ENCODE results near the gene MKKS.

The MKKS gene

GRCh38 chr20:10433623-10434466 lies at the start of gene MKKS:
TSS of gene MKKS (minus strand) at chr20:10434222. CDS start at chr20:10413514, 20,708 bp downstream.
- peak; percentile 82 for DNase-seq

- DNase-seq = no peak
Observed at GRCh38 chr20:10483691-10484090, 49.7 kb upstream of the MKKS start.

GRCh38 chr20:10481676-10482075 lies 47.7 kb upstream of the MKKS start:
- DNase-seq = no peak

GRCh38 chr20:10478930-10479329 lies 44.9 kb upstream of the MKKS start:
- no peak for DNase-seq

- no peak for DNase-seq
Observed at GRCh38 chr20:10478205-10478604, 44.2 kb upstream of the MKKS start.

GRCh38 chr20:10476319-10476724 lies 42.3 kb upstream of the MKKS start:
- no peak for DNase-seq

GRCh38 chr20:10475225-10475624 lies 41.2 kb upstream of the MKKS start:
- DNase-seq = no peak

- no peak for DNase-seq
Observed at GRCh38 chr20:10474606-10475184, 40.7 kb upstream of the MKKS start.

- no peak for DNase-seq
Observed at GRCh38 chr20:10472871-10473270, 38.8 kb upstream of the MKKS start.

- DNase-seq = no peak
Observed at GRCh38 chr20:10470276-10470675, 36.3 kb upstream of the MKKS start.

- no peak for DNase-seq
Observed at GRCh38 chr20:10469599-10469998, 35.6 kb upstream of the MKKS start.

GRCh38 chr20:10469056-10469455 lies 35.0 kb upstream of the MKKS start:
- DNase-seq = no peak

- DNase-seq = no peak
Observed at GRCh38 chr20:10468340-10468845, 34.4 kb upstream of the MKKS start.

GRCh38 chr20:10467681-10468339 lies 33.8 kb upstream of the MKKS start:
- no peak for DNase-seq

GRCh38 chr20:10466855-10467254 lies 32.8 kb upstream of the MKKS start:
- DNase-seq = no peak

- DNase-seq = no peak
Observed at GRCh38 chr20:10466325-10466724, 32.3 kb upstream of the MKKS start.

GRCh38 chr20:10465135-10465534 lies 31.1 kb upstream of the MKKS start:
- no peak for DNase-seq

GRCh38 chr20:10463622-10464021 lies 29.6 kb upstream of the MKKS start:
- DNase-seq = no peak

GRCh38 chr20:10462516-10462915 lies 28.5 kb upstream of the MKKS start:
- no peak for DNase-seq

- no peak for DNase-seq
Observed at GRCh38 chr20:10461495-10461894, 27.5 kb upstream of the MKKS start.

- DNase-seq = no peak
Observed at GRCh38 chr20:10454151-10454750, 20.2 kb upstream of the MKKS start.

GRCh38 chr20:10453241-10453640 lies 19.2 kb upstream of the MKKS start:
- DNase-seq = no peak

- DNase-seq = no peak
Observed at GRCh38 chr20:10449270-10449669, 15.2 kb upstream of the MKKS start.

Measured in NK-92 treated with Interleukin-12 subunit alpha and Interleukin-12 subunit beta, amount 100 ng/mL, for 24 hours (cell line).